Esophagus squamous epithelium (tissue), 4 donors: ENCODE measurements around the gene TNNT3.
A peak's percentile ranks its signal among the peaks of the same experiment; 100 is the strongest.

ENCODE experiments used
- CTCF ChIP-seq, 6 experiments: fragments of 450-650 bp in 4 of 6; fragments of 200-600 bp in 2 of 6; sonication (generic) in 2 of 6; IDR thresholded peaks; one replicate each; pipeline ENCODE4 v1.5.1; 2016 to 2019; ENCODE audit warnings: antibody characterized with exemption in 6 of 6, mild to moderate bottlenecking in 4 of 6, moderate library complexity in 4 of 6
- POLR2A ChIP-seq, 4 donors: fragments of 450-650 bp; IDR thresholded peaks; one replicate each; pipeline ENCODE4 v1.6.1; 2017; ENCODE audit warnings: antibody characterized with exemption in 4 of 4, mild to moderate bottlenecking in 4 of 4, moderate library complexity in 3 of 4

GRCh38 chr11:1876361-1877063 is 43.0 kb upstream of the TNNT3 start:
- TF ChIP-seq CTCF (IDR thresholded peaks at IDR 0.05) (peak; percentile 32 to 75 (median 44)), POLR2A (IDR thresholded peaks at IDR 0.05) (no peak)
